ENCODE data around the gene VMP1. TPM values are rescaled to one million over a fixed set of nuclear protein-coding genes. Genes with fewer than 3 reads are reported as not detected.
"Not testable (repeated sequence)": the region's sequence is repeated elsewhere in the genome, so short reads cannot be mapped to it uniquely, and the experiment has no call there.

The VMP1 gene
- total and polyA plus RNA-seq, 2 of the 4 experiments (the other 2 are of a cell fraction), result 89.8 to 197 TPM

GRCh38 chr17:59828819-59829216 lies 121.4 kb downstream of the VMP1 start:
- peak; percentile 3 for ATAC-seq (ENCODE audit: low read depth)

More at GRCh38 chr17:59828819-59829216, 121.4 kb downstream of the VMP1 start:
- DNase-seq; H2AFZ ChIP-seq (replicated peaks; ENCODE audit: low read length, poor library complexity); H2AK9ac ChIP-seq (replicated peaks; ENCODE audit: low read depth, low read length, poor library complexity); H3K9me3 ChIP-seq (ENCODE audit: control insufficient read depth, insufficient read depth, low read length); H3K27me3 ChIP-seq (ENCODE audit: control insufficient read depth, insufficient read depth, low read length); CTCF ChIA-PET; H3K4me3 ChIP-seq (ENCODE audit: insufficient read depth, low read depth, low read length); in situ Hi-C loops (cut with MboI; ENCODE audit: low sequenced_read_pairs); BruUV-seq (replicated peaks); H3K9me1 ChIP-seq (ENCODE audit: insufficient read depth, low read length); H3K36me3 ChIP-seq (ENCODE audit: control insufficient read depth, insufficient read depth, low read length); dilution Hi-C loops (cut with HindIII; ENCODE audit: low sequenced_read_pairs, unreplicated experiment); H4K20me1 ChIP-seq (ENCODE audit: insufficient read depth, low read length): not testable (repeated sequence)
- H3K4ac ChIP-seq (ENCODE audit: low read depth, low read length), result peak overlapping the region; percentile 87
- peak overlapping the region; percentile 94 for H4K91ac ChIP-seq (ENCODE audit: insufficient read depth, low read depth, low read length)
- H3K23ac ChIP-seq (ENCODE audit: low read depth, low read length), result peak overlapping the region; percentile 98; the same call in 1 of the 2 replicates
- H2BK15ac ChIP-seq (ENCODE audit: low read depth, low read length), result peak overlapping the region; percentile 93; the same call in 2 of the 3 replicates
- H3K14ac ChIP-seq (replicated peaks; ENCODE audit: low read depth, low read length), result peak overlapping the region; percentile 95
- H2BK5ac ChIP-seq (ENCODE audit: low read depth, low read length, poor library complexity, severe bottlenecking), result peak overlapping the region; percentile 99
- POLR2A ChIA-PET (ENCODE audit: unreplicated experiment), result interaction anchor here (0.6 to 2.5 kb wide), 3 partner anchors 9 to 104 kb away, joined by 3 to 13 read pairs (median 12); no protein-coding TSS in a partner anchor
- peaks cover 21 to 56% of the 10 kb centered on the region in 2 experiments for H3K79me1 ChIP-seq (ENCODE audit: low read depth in 1 of 2, low read length in 2 of 2)
- no CpG with 5 or more reads among the region's 7 CpGs for WGBS, 2 experiments (ENCODE audit: extremely low coverage in 2 of 2, insufficient read length in 1 of 2)
- peak overlapping the region; percentile 88 for H4K5ac ChIP-seq (ENCODE audit: low read depth, low read length)
- H3K4me2 ChIP-seq (ENCODE audit: low read depth, low read length), result peak overlapping the region; percentile 97
- H4K8ac ChIP-seq (ENCODE audit: low read depth in 2 of 2, low read length in 2 of 2), result peak overlapping the region; percentile 83 to 88
- peak overlapping the region; percentile 94 for H2BK20ac ChIP-seq (ENCODE audit: low read depth, low read length)
- peak overlapping the region; percentile 96 for H3K27ac ChIP-seq (ENCODE audit: insufficient read depth, low read length)
- peak overlapping the region; percentile 77 for H3K18ac ChIP-seq (ENCODE audit: low read depth, low read length)
- peak overlapping the region; percentile 57 for H3K9ac ChIP-seq (ENCODE audit: low read depth, low read length)
- TF ChIP-seq CEBPB (IDR thresholded peaks at IDR 0.05; ENCODE audit: low read depth, low read length), result peak; percentile 79
- peak overlapping the region; percentile 85 for H3K56ac ChIP-seq (ENCODE audit: extremely low read depth, insufficient read depth, low read length)
- peak overlapping the region; percentile 59 for H2AK5ac ChIP-seq (ENCODE audit: low read depth, low read length)
- intact Hi-C loops (cut with micrococcal nuclease), result loop anchor here (2.0 kb wide), 1 partner anchor 18 kb away; no protein-coding TSS in a partner anchor
- peak overlapping the region; percentile 95 for H2BK120ac ChIP-seq (ENCODE audit: low read depth, low read length)
- peaks cover 25% of the 10 kb centered on the region for H3K4me1 ChIP-seq (ENCODE audit: control insufficient read depth, insufficient read depth, low read length)

Data from IMR-90 (cell line).